A673 (cell line): ENCODE data around the gene OR2H2. TPM values are rescaled to one million over a fixed set of nuclear protein-coding genes. Genes with fewer than 3 reads are reported as not detected.

Source experiments
- Bru-seq: library from RNA; stranded (reverse); fragments of 400-500 nt; gene quantifications from one replicate; lab custom pipeline; 2021; lab: Mats Ljungman, UMichigan
- BruChase-seq, 2 experiments: library from RNA; stranded (reverse); fragments of 400-500 nt; gene quantifications; one replicate each; lab custom pipeline; 2021; lab: Mats Ljungman, UMichigan
- BruUV-seq: library from RNA; stranded (reverse); fragments of 400-500 nt; replicated peaks from 2 replicates; lab custom pipeline; 2021; lab: Mats Ljungman, UMichigan
- CTCF ChIA-PET: fragments of 300-600 bp; sonication (Branson Sonifier 250); formaldehyde crosslinking; loops from one replicate; lab custom pipeline; 2022; ENCODE audit warnings: antibody characterized with exemption; lab: Charles Lee
- POLR2A ChIA-PET: fragments of 300-600 bp; sonication (Branson Sonifier 250); formaldehyde crosslinking; loops from one replicate; lab custom pipeline; 2022; ENCODE audit warnings: antibody characterized with exemption; ENCODE audit not compliant: low non-redundant PET; lab: Charles Lee
- DNase-seq: peaks from one replicate; pipeline ENCODE4 v3.0.0-alpha.2; 2015; ENCODE audit warnings: low spot score
- H3K27ac ChIP-seq: fragments of 200-600 bp; sonication (generic); 2 replicates; pipeline ENCODE4 v1.5.1; 2016; ENCODE audit warnings: mixed run types, low read depth, mild to moderate bottlenecking, mixed read lengths, antibody characterized with exemption, low read length; ENCODE audit not compliant: poor library complexity, severe bottlenecking
- H3K27me3 ChIP-seq: fragments of 200-600 bp; sonication (generic); replicated peaks from 2 replicates; pipeline ENCODE4 v1.6.1; 2017; ENCODE audit warnings: mixed run types, low read depth, mild to moderate bottlenecking, mixed read lengths, antibody characterized with exemption, low read length; ENCODE audit not compliant: insufficient read depth, poor library complexity
- H3K36me3 ChIP-seq: fragments of 200-600 bp; sonication (generic); 2 replicates; pipeline ENCODE4 v1.6.1; 2016; ENCODE audit warnings: mixed run types, mild to moderate bottlenecking, mixed read lengths, antibody characterized with exemption, low read length; ENCODE audit not compliant: insufficient read depth, poor library complexity, severe bottlenecking
- H3K4me1 ChIP-seq: fragments of 200-600 bp; sonication (generic); 2 replicates; pipeline ENCODE4 v1.6.1; 2017; ENCODE audit warnings: mixed run types, mild to moderate bottlenecking, mixed read lengths, antibody characterized with exemption, low read length; ENCODE audit not compliant: insufficient read depth, poor library complexity, severe bottlenecking
- H3K4me3 ChIP-seq: fragments of 200-600 bp; sonication (generic); 2 replicates; pipeline ENCODE4 v1.5.1; 2016; ENCODE audit warnings: low read depth, mixed run types, mild to moderate bottlenecking, mixed read lengths, low read length; ENCODE audit not compliant: poor library complexity, severe bottlenecking
- H3K9me3 ChIP-seq: fragments of 200-600 bp; sonication (generic); 2 replicates; pipeline ENCODE4 v1.6.1; 2016; ENCODE audit warnings: mixed run types, low read depth, mild to moderate bottlenecking, mixed read lengths, antibody characterized with exemption, low read length; ENCODE audit not compliant: poor library complexity, severe bottlenecking
- CTCF ChIP-seq: fragments of 300-800, 200-600 bp; sonication (generic); conservative IDR thresholded peaks from 2 replicates; pipeline ENCODE4 v1.5.1; 2017; ENCODE audit warnings: low read depth, mild to moderate bottlenecking, antibody characterized with exemption, low read length, moderate library complexity, mixed read lengths
- EZH2 ChIP-seq: fragments of 200-600 bp; sonication (generic); IDR thresholded peaks from 2 replicates; pipeline ENCODE4 v1.6.1; 2017; ENCODE audit warnings: borderline replicate concordance, low read depth, mild to moderate bottlenecking, mixed read lengths, antibody characterized with exemption, low read length; ENCODE audit not compliant: poor library complexity, severe bottlenecking
- intact Hi-C: fragments of 100-400 bp; cut with micrococcal nuclease; formaldehyde crosslinking; loops from one replicate; pipeline ENCODE4 v1.10.0; 2022; ENCODE audit not compliant: unreplicated experiment
- long read RNA-seq: library from polyadenylated mRNA; stranded (forward); transcript quantifications from one replicate; pipeline ENCODE4 v2.0.0, GENCODE V29; 2022
- total RNA-seq: library from RNA; stranded (reverse); gene quantifications from 2 replicates; pipeline ENCODE4 v1.2.3, GENCODE V29; 2021

The OR2H2 gene
- not detected in 2 replicates for total RNA-seq
- not detected for Bru-seq, nascent RNA
- not detected for BruChase-seq, experiment 1, labeled RNA remaining after a 2-hour chase
- BruChase-seq, experiment 2, labeled RNA remaining after a 6-hour chase: not detected
- long read RNA-seq, partial matches to known transcripts: 0 of 1 reads
- long read RNA-seq, other reads (novel, unspliced or antisense): 1 of 1 reads

GRCh38 chr6:29584821-29585220 is at the start of gene OR2H2:
OR2H2 (plus strand) TSS chr6:29585121; CDS start chr6:29587945, 2,824 bp downstream.
- TF ChIP-seq CTCF (no peak), EZH2 (no peak)
- intact Hi-C loops: loop anchor here (5.0 to 10.0 kb wide), 2 partner anchors 208 to 570 kb away; partner anchors contain the start of gene OR12D3
- peaks cover 9% of the 10 kb centered on the region for H3K27me3 ChIP-seq
- no peak within 1 kb of the TSS for H3K27ac ChIP-seq
- CTCF ChIA-PET: interaction anchor here (0.6 kb wide), 1 partner anchor 876 kb away, joined by 12 read pairs; no protein-coding TSS in a partner anchor
- no peaks in the 10 kb centered on the region for H3K9me3 ChIP-seq
- no peak within 1 kb of the TSS for H3K4me3 ChIP-seq
- POLR2A ChIA-PET: no interaction called here
- BruUV-seq: no TSS peak
- DNase-seq: no peak
- no peaks in the 10 kb centered on the region for H3K4me1 ChIP-seq
- no peaks in the 10 kb centered on the region for H3K36me3 ChIP-seq

DNA sequence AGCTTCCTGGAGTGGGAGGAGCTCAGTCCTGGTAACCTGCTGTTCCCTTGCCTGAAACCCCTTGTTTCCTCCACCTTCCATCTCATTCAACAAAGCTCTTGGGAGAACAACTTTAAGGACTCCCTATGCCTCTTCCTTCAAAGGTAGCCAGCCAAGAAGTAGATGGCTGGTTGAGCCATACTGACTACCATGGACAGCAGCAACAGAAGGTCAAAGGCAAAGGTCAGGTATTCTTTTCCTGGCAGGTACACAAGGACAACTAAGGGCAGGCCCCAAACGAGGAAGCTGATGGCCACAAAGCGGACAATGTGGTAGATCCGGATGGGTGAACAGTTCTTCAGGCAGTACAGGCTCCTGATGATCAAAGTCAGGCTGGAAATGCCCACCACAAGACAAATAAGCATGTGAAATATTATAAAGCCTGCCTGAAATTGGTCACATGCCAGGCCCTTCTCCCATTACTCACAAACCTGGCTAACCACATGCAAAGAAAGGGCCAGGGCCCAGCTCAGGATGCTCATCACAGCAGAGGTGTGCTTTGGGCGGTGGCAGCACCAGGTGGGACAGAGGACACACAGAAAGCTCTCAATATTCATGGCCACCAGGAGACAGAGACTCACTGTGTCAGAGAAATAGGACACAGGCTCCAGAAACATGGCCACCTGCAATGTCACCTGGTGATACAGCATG is 47.1 kb upstream of the OR2H2 start:
- Histone ChIP-seq H3K9me3 (no peaks in the 10 kb centered on the region), H3K4me3 (no peak overlapping the region), H3K36me3 (no peaks in the 10 kb centered on the region), H3K27ac (no peak overlapping the region), H3K4me1 (no peaks in the 10 kb centered on the region), H3K27me3 (peaks cover 32% of the 10 kb centered on the region)
- DNase-seq: no peak
- intact Hi-C loops: no loop called here
- CTCF ChIA-PET: no interaction called here
- no peak for TF ChIP-seq CTCF
- no peak for TF ChIP-seq EZH2
- POLR2A ChIA-PET: no interaction called here
- BruUV-seq: no TSS peak

- H3K4me3 ChIP-seq: no peak overlapping the region
- POLR2A ChIA-PET: no interaction called here
- CTCF ChIA-PET: no interaction called here
- no peaks in the 10 kb centered on the region for H3K4me1 ChIP-seq
- H3K27me3 ChIP-seq: peaks cover 85% of the 10 kb centered on the region
- intact Hi-C loops: no loop called here
- H3K36me3 ChIP-seq: no peaks in the 10 kb centered on the region
- peak; percentile 32 for DNase-seq
- H3K9me3 ChIP-seq: no peaks in the 10 kb centered on the region
- H3K27ac ChIP-seq: no peak overlapping the region
- no peak for TF ChIP-seq CTCF
- no peak for TF ChIP-seq EZH2
- BruUV-seq: no TSS peak
Measured at GRCh38 chr6:29547573-29547972, 37.3 kb upstream of the OR2H2 start.
